ENCODE measurements around the gene MTA1.

MTA1 gene

GRCh38 chr14:105388110-105388951, 31.3 kb upstream of the MTA1 start:
- H3K4me3 ChIP-seq (ENCODE audit: control insufficient read depth, low read depth, low read length): no peak overlapping the region
- TF ChIP-seq CTCF (IDR thresholded peaks at IDR 0.05; ENCODE audit: control insufficient read depth, insufficient read depth, low read depth, low read length, missing control alignments): no peak
- no peak for DNase-seq (ENCODE audit: low read depth)

- no peak for TF ChIP-seq CTCF (IDR thresholded peaks at IDR 0.05; ENCODE audit: control insufficient read depth, insufficient read depth, low read depth, low read length, missing control alignments)
- H3K4me3 ChIP-seq (ENCODE audit: control insufficient read depth, low read depth, low read length): no peak overlapping the region
Measured at GRCh38 chr14:105388976-105389375, 30.7 kb upstream of the MTA1 start.

GRCh38 chr14:105389534-105389933, 30.1 kb upstream of the MTA1 start:
- DNase-seq (ENCODE audit: low read depth): no peak
- TF ChIP-seq CTCF (IDR thresholded peaks at IDR 0.05; ENCODE audit: control insufficient read depth, insufficient read depth, low read depth, low read length, missing control alignments): no peak
- H3K4me3 ChIP-seq (ENCODE audit: control insufficient read depth, low read depth, low read length): no peak overlapping the region

More at GRCh38 chr14:105388976-105389375, 30.7 kb upstream of the MTA1 start:
- no peak for DNase-seq (ENCODE audit: low read depth)

DNA sequence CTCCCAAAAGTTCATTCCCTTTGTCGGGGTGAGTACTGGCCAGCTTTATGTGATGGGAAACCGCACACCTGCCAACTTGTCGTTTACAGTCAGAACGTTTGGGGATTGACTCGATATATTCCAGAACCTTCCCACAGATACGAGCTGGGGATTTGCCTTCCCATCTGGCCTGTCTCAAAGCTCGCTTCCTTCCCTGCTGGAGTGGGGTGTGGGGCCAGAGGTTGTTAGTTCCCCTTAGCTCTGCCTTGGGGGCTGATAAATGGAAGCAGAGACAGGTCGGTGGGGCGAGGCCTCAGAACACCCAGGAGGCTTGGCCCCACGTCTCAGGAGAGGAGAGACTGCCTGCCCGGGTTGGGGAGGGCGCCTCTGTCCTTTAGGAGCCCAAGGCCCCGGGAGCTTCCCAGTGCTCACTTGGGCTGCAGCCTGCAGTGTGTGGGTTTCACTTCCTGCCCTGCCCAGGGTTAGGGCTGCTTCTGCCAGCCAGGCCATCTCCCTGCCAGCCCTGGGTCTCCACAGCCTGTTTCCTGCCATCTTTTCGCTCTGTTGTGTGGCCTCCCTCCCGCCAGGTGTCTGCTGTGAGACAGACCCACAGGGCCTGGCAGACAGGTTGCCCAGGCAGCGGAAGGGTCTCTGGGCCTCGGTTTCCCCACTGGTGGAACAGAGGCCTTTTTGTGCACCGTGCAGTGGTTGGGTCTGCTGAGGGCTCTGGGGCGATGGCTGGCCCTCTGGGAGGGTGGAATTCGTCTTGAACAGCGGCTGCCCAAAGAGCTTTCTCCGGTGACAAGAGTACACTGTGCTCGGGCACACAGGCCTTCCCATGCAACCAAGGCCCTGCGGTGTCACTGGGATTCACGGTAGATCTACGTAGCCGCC, 29.4 kb upstream of the MTA1 start:
- TF ChIP-seq CTCF (IDR thresholded peaks at IDR 0.05; ENCODE audit: control insufficient read depth, insufficient read depth, low read depth, low read length, missing control alignments): no peak
- no peak for DNase-seq (ENCODE audit: low read depth)
- no peak overlapping the region for H3K4me3 ChIP-seq (ENCODE audit: control insufficient read depth, low read depth, low read length)

GRCh38 chr14:105390849-105391500, 28.7 kb upstream of the MTA1 start:
- no peak overlapping the region for H3K4me3 ChIP-seq (ENCODE audit: control insufficient read depth, low read depth, low read length)
- DNase-seq (ENCODE audit: low read depth): no peak
- no peak for TF ChIP-seq CTCF (IDR thresholded peaks at IDR 0.05; ENCODE audit: control insufficient read depth, insufficient read depth, low read depth, low read length, missing control alignments)

- no peak for TF ChIP-seq CTCF (IDR thresholded peaks at IDR 0.05; ENCODE audit: control insufficient read depth, insufficient read depth, low read depth, low read length, missing control alignments)
- H3K4me3 ChIP-seq (ENCODE audit: control insufficient read depth, low read depth, low read length): no peak overlapping the region
- DNase-seq (ENCODE audit: low read depth): no peak
Measured at GRCh38 chr14:105391541-105391940, 28.1 kb upstream of the MTA1 start.
